Astrocyte of the hippocampus (primary cell): ENCODE results near the gene GTF2F1.
"Not testable (repeated sequence)": the region's sequence is repeated elsewhere in the genome, so short reads cannot be mapped to it uniquely, and the experiment has no call there.

Experiments
- DNase-seq: peaks from one replicate; pipeline ENCODE4 v3.0.0; 2011; ENCODE audit warnings: low read depth, low spot score

Gene GTF2F1

DNA sequence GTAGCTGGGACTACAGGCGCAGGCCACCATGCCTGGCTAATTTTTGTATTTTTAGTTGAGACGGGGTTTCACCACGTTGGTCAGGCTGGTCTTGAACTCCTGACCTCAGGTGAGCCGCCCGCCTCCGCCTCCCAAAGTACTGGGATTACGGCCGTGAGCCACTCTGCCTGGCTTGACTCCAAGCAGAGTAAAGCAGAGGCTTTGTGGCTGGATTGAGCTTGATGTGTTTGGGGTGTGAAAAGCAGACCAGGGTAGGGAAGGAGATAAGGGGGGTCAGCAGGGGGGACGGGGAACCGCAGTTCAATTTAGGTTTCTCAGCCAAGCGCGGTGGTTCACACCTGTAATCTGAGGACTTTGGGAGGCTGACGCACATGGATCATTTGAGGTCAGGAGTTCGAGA is 35.8 kb downstream of the GTF2F1 start:
- no peak for DNase-seq

DNA sequence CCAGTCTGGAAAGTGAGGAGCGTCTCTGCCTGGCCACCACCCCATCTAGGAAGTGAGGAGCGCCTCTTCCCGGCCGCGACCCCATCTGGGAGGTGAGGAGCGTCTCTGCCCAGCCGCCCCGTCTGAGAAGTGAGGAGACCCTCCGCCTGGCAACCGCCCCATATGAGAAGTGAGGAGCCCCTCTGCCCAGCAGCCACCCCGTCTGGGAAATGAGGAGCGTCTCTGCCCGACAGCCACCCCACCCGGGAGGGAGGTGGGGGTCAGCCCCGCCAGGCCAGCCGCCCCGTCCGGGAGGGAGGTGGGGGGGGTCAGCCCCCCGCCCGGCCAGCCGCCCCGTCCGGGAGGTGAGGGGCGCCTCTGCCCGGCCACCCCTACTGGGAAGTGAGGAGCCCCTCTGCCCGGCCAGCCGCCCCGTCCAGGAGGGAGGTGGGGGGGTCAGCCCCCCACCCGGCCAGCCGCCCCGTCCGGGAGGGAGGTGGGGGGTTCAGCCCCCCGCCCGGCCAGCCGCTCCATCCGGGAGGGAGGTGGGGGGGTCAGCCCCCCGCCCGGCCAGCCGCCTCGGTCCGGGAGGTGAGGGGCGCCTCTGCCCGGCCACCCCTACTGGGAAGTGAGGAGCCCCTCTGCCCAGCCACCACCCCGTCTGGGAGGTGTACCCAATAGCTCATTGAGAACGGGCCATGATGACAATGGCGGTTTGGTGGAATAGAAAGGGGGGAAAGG is 37.5 kb downstream of the GTF2F1 start:
- DNase-seq: not testable (repeated sequence)

DNA sequence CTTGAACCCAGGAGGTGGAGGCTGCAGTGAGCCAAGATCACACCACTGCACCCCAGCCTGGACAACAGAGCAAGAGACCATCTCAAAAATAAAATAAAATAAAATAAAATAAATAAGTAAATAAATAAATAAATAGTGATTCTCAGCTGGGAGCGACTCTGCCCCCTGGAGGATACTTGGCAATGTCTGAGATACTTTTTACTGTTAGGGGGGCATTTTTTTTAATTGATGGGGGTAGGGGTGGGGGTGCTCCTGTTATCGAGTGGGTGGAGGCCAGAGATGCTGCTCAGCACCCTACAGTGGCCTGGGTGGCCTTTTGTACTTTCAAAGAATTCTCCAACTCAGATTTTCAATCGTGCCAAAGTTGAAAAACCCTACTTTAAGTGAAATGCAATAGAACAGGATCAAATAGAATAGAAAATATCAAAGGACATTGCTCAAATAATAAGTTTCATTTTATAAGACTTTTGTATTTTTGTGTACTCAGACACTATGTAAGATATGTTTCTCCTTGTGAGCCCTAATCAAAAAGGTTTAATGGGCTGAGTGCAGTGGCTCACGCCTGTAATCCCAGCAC is 38.8 kb downstream of the GTF2F1 start:
- DNase-seq: peak; percentile 32

DNA sequence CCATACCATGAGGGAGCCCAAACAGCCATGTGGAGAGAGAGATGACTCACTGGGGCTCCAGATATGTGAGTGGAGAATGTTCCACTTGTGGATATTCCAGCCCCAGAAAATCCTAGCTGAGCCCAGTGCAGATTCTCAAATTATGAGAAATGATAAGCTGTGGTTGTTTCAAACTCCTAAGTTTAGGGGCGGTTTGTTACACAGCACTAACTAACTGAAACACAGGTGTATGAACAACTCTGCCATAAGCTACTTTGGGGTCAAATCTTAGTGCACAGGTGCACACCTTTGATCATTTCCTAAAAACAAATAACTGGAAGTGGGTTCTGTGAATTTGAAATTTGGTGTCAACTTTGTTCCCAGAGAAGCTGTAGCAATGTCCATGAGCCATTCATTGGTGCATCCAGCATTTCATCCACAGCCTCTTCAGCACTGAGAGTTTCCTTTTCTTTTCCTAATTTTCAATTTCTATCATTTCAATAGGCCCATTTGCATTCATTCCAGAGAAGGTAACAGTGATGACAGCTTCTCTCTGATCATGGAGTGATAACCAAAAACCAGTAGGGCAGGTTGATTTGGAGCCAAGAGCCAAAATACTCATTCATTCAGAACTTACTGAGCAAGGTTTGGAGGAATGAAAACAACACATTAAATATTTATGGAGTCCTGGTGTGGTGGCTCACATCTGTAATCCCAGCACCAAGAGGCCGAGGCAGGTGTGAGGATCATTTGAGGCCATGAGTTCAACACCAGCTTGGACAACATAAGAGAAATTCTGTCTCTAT is 40.4 kb downstream of the GTF2F1 start:
- no peak for DNase-seq

DNA sequence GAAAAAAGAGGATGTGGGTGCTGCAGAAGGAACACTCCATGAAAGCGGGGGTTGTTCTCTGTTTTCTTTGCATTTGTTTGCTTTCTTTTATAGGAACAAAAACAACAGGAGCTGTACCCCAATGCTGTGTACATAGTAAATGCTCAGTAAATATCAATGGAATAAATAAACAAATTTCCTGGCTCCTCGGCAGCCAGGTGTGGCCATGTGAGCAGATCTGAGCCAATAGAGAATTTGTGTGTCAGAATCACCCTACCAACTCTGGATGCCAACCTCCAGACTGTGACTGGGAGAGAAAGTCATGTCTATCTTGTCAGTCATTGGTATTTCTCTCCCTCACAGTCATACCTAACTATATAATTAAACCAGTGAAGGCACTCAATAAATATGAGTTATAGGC is 42.3 kb downstream of the GTF2F1 start:
- no peak for DNase-seq

DNA sequence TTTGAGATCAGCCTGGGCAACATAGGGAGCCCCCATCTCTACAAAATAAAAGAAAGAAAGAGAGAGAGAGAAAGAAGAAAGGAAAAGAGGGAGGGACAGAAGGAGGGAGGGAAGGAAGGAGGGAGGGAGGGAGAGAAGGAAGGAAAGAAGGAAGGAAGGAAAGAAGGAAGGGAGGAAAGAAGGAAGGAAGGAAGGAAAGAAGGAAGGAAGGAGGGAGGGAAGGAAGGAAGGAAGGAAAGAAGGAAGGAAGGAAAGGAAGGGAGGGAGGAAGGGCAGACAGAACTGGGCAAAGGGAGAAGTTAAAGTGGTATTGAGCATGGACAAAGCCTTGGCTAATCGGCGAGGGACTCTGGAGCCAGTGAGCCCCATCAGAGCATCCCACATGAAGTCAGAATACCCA is 43.7 kb downstream of the GTF2F1 start:
- DNase-seq: not testable (repeated sequence)

DNA sequence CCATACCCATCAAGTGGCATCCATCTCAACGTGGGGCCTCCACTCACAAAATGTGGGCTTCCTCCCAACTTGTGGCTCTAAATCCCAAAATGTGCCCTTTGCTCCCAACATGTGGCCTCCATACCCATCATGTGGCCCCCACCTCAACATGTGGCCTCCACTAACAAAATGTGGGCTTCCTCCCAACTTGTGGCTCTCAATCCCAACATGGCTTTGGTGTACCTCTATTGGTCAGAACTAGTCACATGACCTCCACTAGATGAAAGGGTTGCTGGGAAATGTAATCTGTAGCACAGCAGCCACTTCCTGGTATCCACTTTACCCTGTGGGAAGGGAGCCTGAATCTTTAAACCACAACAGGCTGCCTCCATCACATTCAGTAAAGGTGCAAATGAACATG is 49.5 kb downstream of the GTF2F1 start:
- no peak for DNase-seq

DNA sequence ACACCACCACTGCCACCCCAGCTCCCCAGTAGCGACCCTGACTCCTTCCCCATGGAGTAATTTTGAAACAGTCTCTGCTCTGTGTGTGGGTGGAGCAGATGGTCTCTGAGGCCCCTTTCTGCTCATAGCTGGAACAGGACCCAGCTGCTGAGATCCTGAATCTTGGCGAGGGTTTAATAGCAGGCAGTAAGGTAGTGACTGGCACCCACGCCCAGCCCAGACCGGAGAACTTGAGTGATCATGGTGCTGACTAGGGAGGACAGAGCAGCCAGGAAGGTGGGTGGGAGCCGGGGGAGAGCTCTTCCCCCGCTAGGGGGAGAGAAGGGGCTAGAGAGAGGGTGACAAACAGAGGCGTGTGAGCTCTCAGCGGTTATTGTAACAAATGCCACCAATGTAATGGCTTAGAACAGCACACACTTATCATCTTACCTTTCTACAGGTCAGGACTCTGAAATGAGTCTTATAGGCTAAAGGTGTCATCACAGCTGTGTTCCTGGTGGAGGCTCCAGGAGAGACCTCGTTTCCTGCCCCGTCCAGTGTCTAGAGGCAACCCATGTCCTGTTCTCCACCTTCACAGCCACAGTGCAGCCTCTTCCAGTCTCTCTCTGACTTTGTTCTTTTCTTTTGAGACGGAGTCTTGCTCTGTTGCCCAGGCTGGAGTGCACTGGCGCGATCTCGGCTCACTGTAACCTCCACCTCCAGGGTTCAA is 52.3 kb downstream of the GTF2F1 start:
- DNase-seq: no peak

DNA sequence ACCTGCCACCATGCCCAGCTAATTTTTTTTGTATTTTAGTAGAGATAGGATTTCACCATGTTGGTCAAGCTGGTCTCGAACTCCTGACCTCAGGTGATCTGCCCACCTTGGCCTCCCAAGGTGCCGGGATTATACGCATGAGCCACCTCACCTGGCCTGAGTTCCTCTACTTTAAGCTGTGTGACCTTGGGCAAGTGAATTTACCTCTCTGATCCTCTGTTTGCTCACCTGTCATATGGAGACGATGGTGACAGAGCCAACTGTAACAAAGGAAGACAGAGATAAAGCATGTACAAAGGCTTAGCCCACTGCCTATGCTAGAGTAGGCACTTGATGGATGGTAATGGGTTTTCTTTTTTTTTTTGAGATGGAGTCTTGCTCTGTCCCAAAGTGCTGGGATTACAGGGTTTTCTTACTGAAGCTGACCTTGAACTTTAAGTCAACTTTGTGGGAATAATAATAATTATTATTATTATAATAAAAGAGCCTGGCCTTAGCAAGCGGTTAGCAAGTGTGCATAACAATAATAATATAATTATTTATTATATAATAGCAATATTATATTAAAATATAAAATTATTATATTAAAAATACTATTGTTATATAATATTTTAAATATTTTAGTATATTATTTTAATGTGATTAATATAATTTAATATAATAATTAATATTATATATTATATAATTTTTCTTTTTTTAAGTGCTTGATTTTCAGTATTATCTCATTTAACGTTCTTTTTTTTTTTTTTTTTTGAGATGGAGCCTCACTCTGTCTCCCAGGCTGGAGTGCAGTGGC is 58.3 kb downstream of the GTF2F1 start:
- no peak for DNase-seq

DNA sequence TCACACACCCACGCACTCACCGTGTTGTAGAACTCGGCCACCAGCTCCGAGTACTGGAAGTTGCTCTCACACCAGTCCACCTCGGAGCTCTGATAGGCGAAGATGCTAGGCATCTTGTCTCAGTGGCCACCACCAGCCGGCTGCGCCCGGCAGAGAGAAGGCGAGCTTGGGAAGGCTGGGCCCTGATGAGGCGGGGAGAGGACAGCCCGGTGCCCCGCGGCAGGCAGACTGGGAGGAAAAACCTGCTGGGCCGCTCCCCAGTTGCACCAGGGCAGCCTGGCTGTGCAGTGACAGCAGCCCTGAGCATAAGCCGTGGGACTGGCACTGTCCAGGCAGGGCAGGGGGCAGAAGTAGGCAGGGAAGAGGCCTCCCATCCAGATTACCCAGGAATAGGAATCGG is 59.5 kb downstream of the GTF2F1 start, which contains the start of gene ACER1:
ACER1 (minus strand) TSS at position 174 of the 400 bp plus-strand sequence; CDS start at position 113, 61 bp downstream.
- DNase-seq: no peak
